Measurements from ENCODE around the gene ZNF124. TPM values are rescaled to one million over a fixed set of nuclear protein-coding genes. Genes with fewer than 3 reads are reported as not detected.

The ZNF124 gene
- total and polyA plus RNA-seq, 2 of the 13 experiments (the other 11 are each of a cell fraction or from before 2014, with no cell fraction given): 9.7 to 134 TPM

DNA sequence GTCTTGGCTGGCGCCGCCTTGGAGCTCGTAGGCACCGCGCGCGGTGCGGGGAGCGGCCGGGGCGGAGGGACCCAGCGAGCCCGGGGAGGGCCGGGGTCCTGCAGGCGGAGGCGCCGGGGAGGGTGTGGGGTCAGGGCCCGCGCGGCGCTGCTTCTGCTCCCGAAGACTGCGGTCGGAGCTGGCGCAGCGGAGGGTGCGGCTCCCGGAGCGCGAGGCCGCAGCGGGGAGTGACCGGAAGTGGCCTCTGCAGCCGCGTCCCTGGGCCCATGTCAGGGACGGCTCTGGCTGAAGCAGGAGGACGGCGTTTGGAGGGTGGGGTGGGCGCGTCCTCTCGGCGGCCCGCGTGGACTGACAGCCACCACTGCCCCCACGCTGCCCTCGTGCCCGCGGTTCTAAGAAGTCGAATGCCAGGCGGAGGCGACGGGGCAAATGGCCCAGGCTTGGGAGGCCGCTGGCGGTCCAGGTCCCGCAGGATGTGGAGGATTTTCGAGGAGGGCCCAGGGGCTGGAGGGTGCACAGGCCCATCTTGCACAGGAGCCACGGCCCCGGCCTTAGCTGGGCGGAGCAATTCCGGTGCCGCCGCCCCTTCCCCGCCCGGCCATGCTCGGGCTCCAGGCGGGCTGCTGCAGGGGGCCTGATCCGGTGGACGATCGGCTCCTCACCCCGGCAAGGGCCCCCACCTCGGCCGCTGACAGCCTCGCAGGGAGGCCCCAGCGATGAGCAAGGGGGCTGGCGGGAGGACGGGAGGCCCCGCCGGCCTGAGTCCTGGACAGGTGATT, 59.9 kb downstream of the ZNF124 start (continued):
- TF ChIP-seq ZNF781 (CRISPR knock-in tag; IDR thresholded peaks at IDR 0.05; ENCODE audit: borderline replicate concordance, not compliant biosample characterization): peak; percentile 38
- 0 out of 2 replicates have a peak, but pooled peaks have one; percentile 29 for TF ChIP-seq FOXK1 (CRISPR knock-in tag; IDR thresholded peaks at IDR 0.05; ENCODE audit: borderline replicate concordance, low read depth)
- no peak for TF ChIP-seq NBN (conservative IDR thresholded peaks at IDR 0.05)
- TF ChIP-seq, protein P1, sequence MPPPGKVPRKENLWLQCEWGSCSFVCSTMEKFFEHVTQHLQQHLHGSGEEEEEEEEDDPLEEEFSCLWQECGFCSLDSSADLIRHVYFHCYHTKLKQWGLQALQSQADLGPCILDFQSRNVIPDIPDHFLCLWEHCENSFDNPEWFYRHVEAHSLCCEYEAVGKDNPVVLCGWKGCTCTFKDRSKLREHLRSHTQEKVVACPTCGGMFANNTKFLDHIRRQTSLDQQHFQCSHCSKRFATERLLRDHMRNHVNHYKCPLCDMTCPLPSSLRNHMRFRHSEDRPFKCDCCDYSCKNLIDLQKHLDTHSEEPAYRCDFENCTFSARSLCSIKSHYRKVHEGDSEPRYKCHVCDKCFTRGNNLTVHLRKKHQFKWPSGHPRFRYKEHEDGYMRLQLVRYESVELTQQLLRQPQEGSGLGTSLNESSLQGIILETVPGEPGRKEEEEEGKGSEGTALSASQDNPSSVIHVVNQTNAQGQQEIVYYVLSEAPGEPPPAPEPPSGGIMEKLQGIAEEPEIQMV (CRISPR knock-in tag; IDR thresholded peaks at IDR 0.05; ENCODE audit: low read depth): 0 out of 2 replicates have a peak, but pooled peaks have one; percentile 10
- TF ChIP-seq RBAK (CRISPR knock-in tag; IDR thresholded peaks at IDR 0.05): 0 out of 2 replicates have a peak, but pooled peaks have one; percentile 36
- no peak for TF ChIP-seq SMC3 (IDR thresholded peaks at IDR 0.05; ENCODE audit: low read length)
- TF ChIP-seq NFE2L1 (CRISPR knock-in tag; IDR thresholded peaks at IDR 0.05; ENCODE audit: borderline replicate concordance): no peak
- peak; percentile 62; the same call in 1 of the 2 replicates for TF ChIP-seq BRD4 (CRISPR knock-in tag; IDR thresholded peaks at IDR 0.05)
- no peak for TF ChIP-seq ETV6 (CRISPR knock-in tag; conservative IDR thresholded peaks at IDR 0.05)
- peak; percentile 65; the same call in 1 of the 2 replicates for TF ChIP-seq ZNF510 (CRISPR knock-in tag; IDR thresholded peaks at IDR 0.05; ENCODE audit: low read depth)
- TF ChIP-seq ZNF432 (CRISPR knock-in tag; IDR thresholded peaks at IDR 0.05; ENCODE audit: borderline replicate concordance): no peak
- no peak for TF ChIP-seq ZNF75D (CRISPR knock-in tag; IDR thresholded peaks at IDR 0.05; ENCODE audit: borderline replicate concordance)
- peak; percentile 79; the same call in 1 of the 2 replicates for TF ChIP-seq SPEN (CRISPR knock-in tag; IDR thresholded peaks at IDR 0.05; ENCODE audit: low read depth)
- TF ChIP-seq HOXA5 (CRISPR knock-in tag; IDR thresholded peaks at IDR 0.05): no peak
- no peak for TF ChIP-seq U2AF2 (IDR thresholded peaks at IDR 0.05; ENCODE audit: low read depth, low read length)
- TF ChIP-seq, protein P2, sequence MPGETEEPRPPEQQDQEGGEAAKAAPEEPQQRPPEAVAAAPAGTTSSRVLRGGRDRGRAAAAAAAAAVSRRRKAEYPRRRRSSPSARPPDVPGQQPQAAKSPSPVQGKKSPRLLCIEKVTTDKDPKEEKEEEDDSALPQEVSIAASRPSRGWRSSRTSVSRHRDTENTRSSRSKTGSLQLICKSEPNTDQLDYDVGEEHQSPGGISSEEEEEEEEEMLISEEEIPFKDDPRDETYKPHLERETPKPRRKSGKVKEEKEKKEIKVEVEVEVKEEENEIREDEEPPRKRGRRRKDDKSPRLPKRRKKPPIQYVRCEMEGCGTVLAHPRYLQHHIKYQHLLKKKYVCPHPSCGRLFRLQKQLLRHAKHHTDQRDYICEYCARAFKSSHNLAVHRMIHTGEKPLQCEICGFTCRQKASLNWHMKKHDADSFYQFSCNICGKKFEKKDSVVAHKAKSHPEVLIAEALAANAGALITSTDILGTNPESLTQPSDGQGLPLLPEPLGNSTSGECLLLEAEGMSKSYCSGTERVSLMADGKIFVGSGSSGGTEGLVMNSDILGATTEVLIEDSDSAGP (CRISPR knock-in tag; IDR thresholded peaks at IDR 0.05; ENCODE audit: borderline replicate concordance): peak; percentile 82; the same call in 1 of the 2 replicates
- TF ChIP-seq IRX3 (CRISPR knock-in tag; IDR thresholded peaks at IDR 0.05; ENCODE audit: borderline replicate concordance, low read depth): no peak
- TF ChIP-seq MAFG (CRISPR knock-in tag; IDR thresholded peaks at IDR 0.05): no peak
- TF ChIP-seq ZSCAN22 (CRISPR knock-in tag; IDR thresholded peaks at IDR 0.05): no peak
- TF ChIP-seq ZIK1 (CRISPR knock-in tag; IDR thresholded peaks at IDR 0.05; ENCODE audit: borderline replicate concordance, low read depth): no peak; the same call in 1 of the 2 replicates
- TF ChIP-seq SP5 (CRISPR knock-in tag; IDR thresholded peaks at IDR 0.05; ENCODE audit: borderline replicate concordance, low read depth): peak; percentile 46
- 0 out of 2 replicates have a peak, but pooled peaks have one; percentile 15 for TF ChIP-seq ZNF709 (CRISPR knock-in tag; IDR thresholded peaks at IDR 0.05)
- no peak for TF ChIP-seq MBNL3 (CRISPR knock-in tag; conservative IDR thresholded peaks at IDR 0.05)
- TF ChIP-seq SAFB2 (CRISPR knock-in tag; IDR thresholded peaks at IDR 0.05; ENCODE audit: borderline replicate concordance, low read depth): peak; percentile 56; the same call in 1 of the 2 replicates
- peak; percentile 67 for TF ChIP-seq MED8 (CRISPR knock-in tag; IDR thresholded peaks at IDR 0.05; ENCODE audit: insufficient replicate concordance)
- peak; percentile 57; the same call in 1 of the 2 replicates for TF ChIP-seq ZNF607 (CRISPR knock-in tag; IDR thresholded peaks at IDR 0.05; ENCODE audit: borderline replicate concordance)
- TF ChIP-seq MIER3 (CRISPR knock-in tag; IDR thresholded peaks at IDR 0.05; ENCODE audit: borderline replicate concordance): no peak
- TF ChIP-seq POLR2G (IDR thresholded peaks at IDR 0.05; ENCODE audit: low read depth, low read length): peak; percentile 80
- TF ChIP-seq KDM1A (CRISPR knock-in tag; IDR thresholded peaks at IDR 0.05): no peak

Measured in HepG2 (cell line).